A549 (cell line): ENCODE data around the gene SOX12. TPM values are rescaled to one million over a fixed set of nuclear protein-coding genes. Genes with fewer than 3 reads are reported as not detected.
A peak's percentile ranks its signal among the peaks of the same experiment; 100 is the strongest.

Source experiments
- ATAC-seq, 2 experiments: fragments of 200-7000 bp in 1 of 2; fragments of >200 bp in 1 of 2; cut with Nextera tagmentation in 1 of 2; cut with Tn5 transposase in 1 of 2; 3 replicates each; pipeline versions ENCODE4 v1.8.0 to v1.9.1; 2018 to 2020; ENCODE audit warnings: mild to moderate bottlenecking in 1 of 2, moderate library complexity in 1 of 2
- CTCF ChIA-PET: fragments of 300-600 bp; sonication (Branson Sonifier 250); formaldehyde crosslinking; extraction: SDS; loops from one replicate; lab custom pipeline; 2021; ENCODE audit warnings: antibody characterized with exemption, inconsistent platforms; lab: Yijun Ruan, JAX
- POLR2A ChIA-PET: fragments of 350-600 bp; formaldehyde crosslinking; extraction: SDS; loops from one replicate; lab custom pipeline; 2021; ENCODE audit warnings: antibody characterized with exemption, inconsistent platforms; lab: Yijun Ruan, JAX
- DNase-seq, 2 experiments: peaks; one replicate each; pipeline versions ENCODE4 v3.0.0 to v3.0.0-alpha.2; 2011 to 2016; ENCODE audit warnings: low read depth in 1 of 2, low spot score in 1 of 2
- FAIRE-seq: peaks from 2 replicates; lab custom pipeline; 2011; peaks lifted over from hg19 to GRCh38; lab: Jason Lieb, UNC
- H3K27ac ChIP-seq, 2 experiments: fragments of >200 bp; sonication (Bioruptor Twin); formaldehyde crosslinking; 3 replicates each; pipeline ENCODE4 v1.5.1; 2016 to 2017
- H3K4me1 ChIP-seq: fragments of >200 bp; sonication (Bioruptor Twin); formaldehyde crosslinking; 3 replicates; pipeline ENCODE4 v1.6.1; 2016
- H3K4me2 ChIP-seq: fragments of >200 bp; sonication (Bioruptor Twin); formaldehyde crosslinking; 3 replicates; pipeline ENCODE4 v1.6.1; 2016
- H3K4me3 ChIP-seq: fragments of >200 bp; sonication (Bioruptor Twin); formaldehyde crosslinking; 3 replicates; pipeline ENCODE4 v1.5.1; 2016
- H3K9me3 ChIP-seq: fragments of >200 bp; sonication (Bioruptor Twin); formaldehyde crosslinking; 3 replicates; pipeline ENCODE4 v1.6.1; 2016
- CEBPB ChIP-seq, 2 experiments: fragments of >200 bp in 1 of 2; sonication (Bioruptor Twin) in 1 of 2; formaldehyde crosslinking in 1 of 2; IDR thresholded peaks; 2 replicates each; pipeline ENCODE4 v1.6.1; 2012 to 2016
- EHMT2 ChIP-seq: fragments of 200-600 bp; sonication (generic); IDR thresholded peaks from 2 replicates; pipeline ENCODE4 v1.6.1; 2016; ENCODE audit warnings: antibody characterized with exemption, low read depth, mild to moderate bottlenecking, moderate library complexity
- GATA3 ChIP-seq: IDR thresholded peaks from 2 replicates; pipeline ENCODE4 v1.6.1; 2012; ENCODE audit warnings: borderline replicate concordance
- HDAC2 ChIP-seq: fragments of 200-600 bp; sonication (generic); IDR thresholded peaks from 2 replicates; pipeline ENCODE4 v1.6.1; 2016
- JUN ChIP-seq, 2 experiments: fragments of >200 bp; sonication (Bioruptor Twin); formaldehyde crosslinking; IDR thresholded peaks; 2 replicates in 1 of 2; 3 replicates in 1 of 2; pipeline ENCODE4 v1.6.1; 2016 to 2017
- MAZ ChIP-seq: fragments of 150-350 bp; IDR thresholded peaks from 2 replicates; pipeline ENCODE4 v1.6.1; 2014; ENCODE audit warnings: antibody characterized with exemption, low read depth, low read length, borderline replicate concordance
- MYC ChIP-seq: IDR thresholded peaks from 2 replicates; pipeline ENCODE4 v1.6.1; 2012; ENCODE audit warnings: mild to moderate bottlenecking, inconsistent platforms, low read length, improper control_type of control experiment, borderline replicate concordance
- NR3C1 ChIP-seq: fragments of >200 bp; sonication (Bioruptor Twin); formaldehyde crosslinking; IDR thresholded peaks from 3 replicates; pipeline ENCODE4 v1.6.1; 2017
- PHF8 ChIP-seq: fragments of 200-600 bp; sonication (generic); IDR thresholded peaks from 2 replicates; pipeline ENCODE4 v1.6.1; 2016; ENCODE audit warnings: low read depth, mild to moderate bottlenecking, antibody characterized with exemption, moderate library complexity, borderline replicate concordance
- POLR2A ChIP-seq: IDR thresholded peaks from 2 replicates; pipeline ENCODE4 v1.6.1; 2012; ENCODE audit warnings: mild to moderate bottlenecking, low read length
- RCOR1 ChIP-seq: fragments of 150-350 bp; IDR thresholded peaks from 2 replicates; pipeline ENCODE4 v1.6.1; 2014; ENCODE audit warnings: antibody characterized with exemption, low read length, low read depth
- RNF2 ChIP-seq: fragments of 200-600 bp; sonication (generic); IDR thresholded peaks from 2 replicates; pipeline ENCODE4 v1.6.1; 2016; ENCODE audit warnings: low read depth, mild to moderate bottlenecking, antibody characterized with exemption, moderate library complexity, borderline replicate concordance
- ZC3H11A ChIP-seq: fragments of 450-650 bp; IDR thresholded peaks from 2 replicates; pipeline ENCODE4 v1.6.1; 2014; ENCODE audit warnings: antibody characterized with exemption, mild to moderate bottlenecking
- ZFP36 ChIP-seq: fragments of 450-650 bp; IDR thresholded peaks from 2 replicates; pipeline ENCODE4 v1.6.1; 2014; ENCODE audit warnings: borderline replicate concordance; ENCODE audit not compliant: partially characterized antibody
- ZNF302 ChIP-seq: fragments of 250-450 bp; sonication (Bioruptor Pico); IDR thresholded peaks from 2 replicates; pipeline ENCODE4 v1.9.0; 2021; ENCODE audit warnings: inconsistent platforms, mild to moderate bottlenecking, moderate library complexity
- ZSCAN20 ChIP-seq: fragments of 250-450 bp; sonication (Bioruptor Pico); IDR thresholded peaks from 2 replicates; pipeline ENCODE4 v1.8.0; 2022; ENCODE audit warnings: mild to moderate bottlenecking, moderate library complexity
- WGBS: methylation state at CpG from one replicate; pipeline ENCODE4 v1.1.6; 2017; ENCODE audit errors: missing lambda C conversion rate; 5-methylcytosine and 5-hydroxymethylcytosine counted together
- polyA plus RNA-seq, 4 experiments: library from polyadenylated mRNA; depleted of rRNA in 3 of 4; stranded (reverse); fragments of >200 nt; fragmentation: RNase III in 1 of 4; extraction: RNeasy Plus Mini Kit Qiagen cat#74134 plus additional on column Dnase treatment in 1 of 4; gene quantifications; 2 replicates in 3 of 4; 3 replicates in 1 of 4; pipeline ENCODE4 v1.2.3, GENCODE V29; 2011 to 2017
- TF ChIP-seq, protein P1 (sequence below): IDR thresholded peaks from 2 replicates; pipeline ENCODE4 v1.6.1; 2012
- TF ChIP-seq, protein P2 (sequence below): IDR thresholded peaks from 2 replicates; pipeline ENCODE4 v1.6.1; 2012; ENCODE audit warnings: low read depth, borderline replicate concordance
- TF ChIP-seq, protein P3 (sequence below): fragments of >200 bp; sonication (Bioruptor Twin); formaldehyde crosslinking; IDR thresholded peaks from 2 replicates; pipeline ENCODE4 v1.6.1; 2016
- TF ChIP-seq, protein P4 (sequence below): fragments of 200-600 bp; sonication (generic); IDR thresholded peaks from 2 replicates; pipeline ENCODE4 v1.6.1; 2016; ENCODE audit warnings: antibody characterized with exemption, mild to moderate bottlenecking, moderate library complexity
- TF ChIP-seq, protein P5 (sequence below): IDR thresholded peaks from 2 replicates; pipeline ENCODE4 v1.6.1; 2012
- TF ChIP-seq, protein P6 (sequence below): fragments of >200 bp; sonication (Bioruptor Twin); formaldehyde crosslinking; IDR thresholded peaks from 3 replicates; pipeline ENCODE4 v1.5.1; 2016
- TF ChIP-seq, protein P7 (sequence below): fragments of 250-450 bp; sonication (Bioruptor Pico); IDR thresholded peaks from 2 replicates; pipeline ENCODE4 v1.5.0; 2020; ENCODE audit warnings: low read depth, mild to moderate bottlenecking, moderate library complexity

Gene SOX12
- polyA plus RNA-seq, 2 of the 4 experiments (the other 2 are of a cell fraction) = 7.0 to 29.2 TPM

DNA sequence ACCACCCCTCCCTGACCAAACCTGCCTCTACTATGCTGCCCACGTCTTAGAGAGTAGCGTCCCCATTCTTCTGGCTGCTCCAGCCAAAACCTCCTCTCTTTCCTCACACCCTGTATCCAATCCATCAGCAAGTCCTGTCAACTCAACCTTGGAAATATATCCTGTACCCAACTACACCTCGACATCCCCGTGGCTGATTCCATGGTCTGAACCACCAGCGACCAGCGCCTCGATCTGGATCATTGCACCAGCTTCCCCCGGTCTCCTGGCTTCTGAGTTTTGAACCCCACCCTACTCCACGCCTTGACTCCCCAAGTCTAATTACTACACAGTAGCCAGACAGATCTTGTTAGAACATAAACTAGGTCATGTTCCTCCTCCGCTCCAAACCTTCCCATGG lies 31.4 kb downstream of the SOX12 start:
- Histone ChIP-seq H3K4me2 (no peak overlapping the region), H3K4me3 (no peak overlapping the region), H3K4me1 (peaks cover 36% of the 10 kb centered on the region; the same call in 2 of the 3 replicates), H3K9me3 (no peaks in the 10 kb centered on the region), H3K27ac (peak overlapping the region; percentile 71 to 81; a peak in 5 of 6 replicates)
- WGBS = 91% methylated on average over 10 of the region's 10 CpGs
- DNase-seq = no peak
- POLR2A ChIA-PET = interaction anchor here (0.6 kb wide), 1 partner anchor 23 kb away, joined by 3 read pairs; no protein-coding TSS in a partner anchor
- no peak for FAIRE-seq
- no peak for ATAC-seq
- CTCF ChIA-PET = interaction anchor here (0.5 to 50.3 kb wide), 9 partner anchors 11 to 289 kb away, joined by 3 to 1229 read pairs (median 29); partner anchors contain the start of gene TRIB3
- TF ChIP-seq POLR2A = no peak
- TF ChIP-seq, all 56 proteins: peak for 0

DNA sequence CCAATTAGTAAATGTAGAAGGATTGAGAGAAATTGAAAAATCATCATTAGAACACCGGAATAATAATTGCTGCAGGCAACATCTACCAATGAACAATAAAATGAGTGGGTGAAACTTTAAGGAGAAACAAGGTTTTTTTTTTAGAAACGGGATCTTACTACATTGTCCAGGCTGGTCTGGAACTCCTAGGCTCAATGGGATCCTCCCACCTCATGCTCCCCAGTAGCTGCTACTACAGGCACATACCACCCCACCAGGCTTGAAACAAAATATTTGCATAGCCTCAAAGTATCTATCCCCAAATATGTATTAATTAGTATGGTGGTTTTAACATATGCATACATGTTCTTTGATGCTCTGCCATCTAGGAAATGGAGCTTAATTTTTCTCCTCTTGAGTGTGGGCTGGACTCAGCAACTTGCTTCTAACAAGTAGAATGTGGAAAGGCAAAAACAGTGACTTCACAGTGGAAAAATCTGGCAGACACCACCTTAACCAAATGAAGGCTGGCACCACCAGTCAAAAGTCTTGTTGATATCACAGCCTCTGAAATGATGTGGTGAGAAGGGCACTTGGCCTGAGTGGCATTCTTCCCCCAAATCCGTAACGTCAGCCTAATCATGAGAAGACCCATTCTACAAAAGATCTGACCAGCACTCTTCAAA lies 33.7 kb downstream of the SOX12 start:
- Histone ChIP-seq H3K9me3 (no peaks in the 10 kb centered on the region), H3K4me2 (peak overlapping the region; percentile 0; the same call in 1 of the 3 replicates), H3K4me3 (no peak overlapping the region), H3K27ac (peak overlapping the region; percentile 94 to 98), H3K4me1 (peaks cover 58% of the 10 kb centered on the region)
- POLR2A ChIA-PET = interaction anchor here (0.7 kb wide), 1 partner anchor 127 kb away, joined by 5 read pairs; no protein-coding TSS in a partner anchor
- WGBS = 86% methylated on average over 4 of the region's 4 CpGs
- CTCF ChIA-PET = interaction anchor here (1.0 to 50.3 kb wide), 5 partner anchors 11 to 120 kb away, joined by 3 to 1229 read pairs (median 4); partner anchors contain the start of gene TRIB3
- DNase-seq (no peak), ATAC-seq (no peak), FAIRE-seq (peak; percentile 7)
- no peak for TF ChIP-seq ZFP36
- TF ChIP-seq, protein P1, sequence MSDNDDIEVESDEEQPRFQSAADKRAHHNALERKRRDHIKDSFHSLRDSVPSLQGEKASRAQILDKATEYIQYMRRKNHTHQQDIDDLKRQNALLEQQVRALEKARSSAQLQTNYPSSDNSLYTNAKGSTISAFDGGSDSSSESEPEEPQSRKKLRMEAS = no peak
- no peak for TF ChIP-seq HDAC2
- TF ChIP-seq, protein P2, sequence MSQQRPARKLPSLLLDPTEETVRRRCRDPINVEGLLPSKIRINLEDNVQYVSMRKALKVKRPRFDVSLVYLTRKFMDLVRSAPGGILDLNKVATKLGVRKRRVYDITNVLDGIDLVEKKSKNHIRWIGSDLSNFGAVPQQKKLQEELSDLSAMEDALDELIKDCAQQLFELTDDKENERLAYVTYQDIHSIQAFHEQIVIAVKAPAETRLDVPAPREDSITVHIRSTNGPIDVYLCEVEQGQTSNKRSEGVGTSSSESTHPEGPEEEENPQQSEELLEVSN = no peak
- no peak for TF ChIP-seq EHMT2
- no peak for TF ChIP-seq RCOR1
- no peak for TF ChIP-seq PHF8
- TF ChIP-seq MYC = no peak
- TF ChIP-seq GATA3 = no peak
- TF ChIP-seq, protein P3, sequence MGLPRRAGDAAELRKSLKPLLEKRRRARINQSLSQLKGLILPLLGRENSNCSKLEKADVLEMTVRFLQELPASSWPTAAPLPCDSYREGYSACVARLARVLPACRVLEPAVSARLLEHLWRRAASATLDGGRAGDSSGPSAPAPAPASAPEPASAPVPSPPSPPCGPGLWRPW = no peak
- no peak for TF ChIP-seq CEBPB (IDR thresholded peaks at IDR 0.05)
- TF ChIP-seq, protein P4, sequence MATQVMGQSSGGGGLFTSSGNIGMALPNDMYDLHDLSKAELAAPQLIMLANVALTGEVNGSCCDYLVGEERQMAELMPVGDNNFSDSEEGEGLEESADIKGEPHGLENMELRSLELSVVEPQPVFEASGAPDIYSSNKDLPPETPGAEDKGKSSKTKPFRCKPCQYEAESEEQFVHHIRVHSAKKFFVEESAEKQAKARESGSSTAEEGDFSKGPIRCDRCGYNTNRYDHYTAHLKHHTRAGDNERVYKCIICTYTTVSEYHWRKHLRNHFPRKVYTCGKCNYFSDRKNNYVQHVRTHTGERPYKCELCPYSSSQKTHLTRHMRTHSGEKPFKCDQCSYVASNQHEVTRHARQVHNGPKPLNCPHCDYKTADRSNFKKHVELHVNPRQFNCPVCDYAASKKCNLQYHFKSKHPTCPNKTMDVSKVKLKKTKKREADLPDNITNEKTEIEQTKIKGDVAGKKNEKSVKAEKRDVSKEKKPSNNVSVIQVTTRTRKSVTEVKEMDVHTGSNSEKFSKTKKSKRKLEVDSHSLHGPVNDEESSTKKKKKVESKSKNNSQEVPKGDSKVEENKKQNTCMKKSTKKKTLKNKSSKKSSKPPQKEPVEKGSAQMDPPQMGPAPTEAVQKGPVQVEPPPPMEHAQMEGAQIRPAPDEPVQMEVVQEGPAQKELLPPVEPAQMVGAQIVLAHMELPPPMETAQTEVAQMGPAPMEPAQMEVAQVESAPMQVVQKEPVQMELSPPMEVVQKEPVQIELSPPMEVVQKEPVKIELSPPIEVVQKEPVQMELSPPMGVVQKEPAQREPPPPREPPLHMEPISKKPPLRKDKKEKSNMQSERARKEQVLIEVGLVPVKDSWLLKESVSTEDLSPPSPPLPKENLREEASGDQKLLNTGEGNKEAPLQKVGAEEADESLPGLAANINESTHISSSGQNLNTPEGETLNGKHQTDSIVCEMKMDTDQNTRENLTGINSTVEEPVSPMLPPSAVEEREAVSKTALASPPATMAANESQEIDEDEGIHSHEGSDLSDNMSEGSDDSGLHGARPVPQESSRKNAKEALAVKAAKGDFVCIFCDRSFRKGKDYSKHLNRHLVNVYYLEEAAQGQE = no peak
- TF ChIP-seq, protein P5, sequence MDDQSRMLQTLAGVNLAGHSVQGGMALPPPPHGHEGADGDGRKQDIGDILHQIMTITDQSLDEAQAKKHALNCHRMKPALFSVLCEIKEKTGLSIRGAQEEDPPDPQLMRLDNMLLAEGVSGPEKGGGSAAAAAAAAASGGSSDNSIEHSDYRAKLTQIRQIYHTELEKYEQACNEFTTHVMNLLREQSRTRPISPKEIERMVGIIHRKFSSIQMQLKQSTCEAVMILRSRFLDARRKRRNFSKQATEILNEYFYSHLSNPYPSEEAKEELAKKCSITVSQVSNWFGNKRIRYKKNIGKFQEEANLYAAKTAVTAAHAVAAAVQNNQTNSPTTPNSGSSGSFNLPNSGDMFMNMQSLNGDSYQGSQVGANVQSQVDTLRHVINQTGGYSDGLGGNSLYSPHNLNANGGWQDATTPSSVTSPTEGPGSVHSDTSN = no peak
- no peak for TF ChIP-seq NR3C1
- TF ChIP-seq ZC3H11A = no peak

DNA sequence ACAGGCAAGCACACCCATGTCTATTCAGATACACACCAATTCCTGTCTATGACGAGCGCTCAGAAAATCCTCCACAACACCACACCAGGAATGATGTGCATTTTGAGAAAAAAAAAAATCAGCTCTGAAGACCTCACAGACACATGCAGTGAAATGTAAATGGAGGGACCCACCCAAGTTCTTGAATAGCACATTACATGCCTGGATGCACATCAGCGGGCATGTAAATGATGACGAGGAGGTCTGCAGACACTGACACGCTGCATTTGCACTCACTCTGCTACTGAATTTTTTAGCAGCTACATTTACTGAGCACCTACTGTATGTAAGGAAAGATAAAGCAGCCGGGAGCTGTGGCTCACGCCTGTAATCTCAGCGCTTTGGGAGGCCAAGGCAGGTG lies 36.2 kb downstream of the SOX12 start:
- ChIA-PET POLR2A (interaction anchor here (0.6 to 7.1 kb wide), 7 partner anchors 14 to 101 kb away, joined by 4 to 147 read pairs (median 15); partner anchors contain the start of genes NRSN2, RBCK1, TBC1D20 and TRIB3), CTCF (interaction anchor here (1.0 to 50.3 kb wide), 20 partner anchors 9 to 378 kb away, joined by 3 to 1229 read pairs (median 10); partner anchors contain the start of gene TRIB3)
- H3K4me3 ChIP-seq = no peak overlapping the region
- ATAC-seq (no peak), FAIRE-seq (no peak), DNase-seq (no peak)
- 97% methylated on average over 8 of the region's 8 CpGs for WGBS
- H3K4me2 ChIP-seq = no peak overlapping the region
- peaks cover 76% of the 10 kb centered on the region for H3K4me1 ChIP-seq
- H3K27ac ChIP-seq = peak overlapping the region; percentile 94 to 98
- H3K9me3 ChIP-seq = no peaks in the 10 kb centered on the region
- TF ChIP-seq MYC (no peak), ZC3H11A (no peak), MAZ (no peak), JUN (IDR thresholded peaks at IDR 0.05) (no peak), PHF8 (no peak), RNF2 (no peak), ZSCAN20 (no peak), ZNF302 (CRISPR knock-in tag) (no peak)
- TF ChIP-seq, protein P6, sequence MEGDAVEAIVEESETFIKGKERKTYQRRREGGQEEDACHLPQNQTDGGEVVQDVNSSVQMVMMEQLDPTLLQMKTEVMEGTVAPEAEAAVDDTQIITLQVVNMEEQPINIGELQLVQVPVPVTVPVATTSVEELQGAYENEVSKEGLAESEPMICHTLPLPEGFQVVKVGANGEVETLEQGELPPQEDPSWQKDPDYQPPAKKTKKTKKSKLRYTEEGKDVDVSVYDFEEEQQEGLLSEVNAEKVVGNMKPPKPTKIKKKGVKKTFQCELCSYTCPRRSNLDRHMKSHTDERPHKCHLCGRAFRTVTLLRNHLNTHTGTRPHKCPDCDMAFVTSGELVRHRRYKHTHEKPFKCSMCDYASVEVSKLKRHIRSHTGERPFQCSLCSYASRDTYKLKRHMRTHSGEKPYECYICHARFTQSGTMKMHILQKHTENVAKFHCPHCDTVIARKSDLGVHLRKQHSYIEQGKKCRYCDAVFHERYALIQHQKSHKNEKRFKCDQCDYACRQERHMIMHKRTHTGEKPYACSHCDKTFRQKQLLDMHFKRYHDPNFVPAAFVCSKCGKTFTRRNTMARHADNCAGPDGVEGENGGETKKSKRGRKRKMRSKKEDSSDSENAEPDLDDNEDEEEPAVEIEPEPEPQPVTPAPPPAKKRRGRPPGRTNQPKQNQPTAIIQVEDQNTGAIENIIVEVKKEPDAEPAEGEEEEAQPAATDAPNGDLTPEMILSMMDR = no peak
- TF ChIP-seq, protein P7, sequence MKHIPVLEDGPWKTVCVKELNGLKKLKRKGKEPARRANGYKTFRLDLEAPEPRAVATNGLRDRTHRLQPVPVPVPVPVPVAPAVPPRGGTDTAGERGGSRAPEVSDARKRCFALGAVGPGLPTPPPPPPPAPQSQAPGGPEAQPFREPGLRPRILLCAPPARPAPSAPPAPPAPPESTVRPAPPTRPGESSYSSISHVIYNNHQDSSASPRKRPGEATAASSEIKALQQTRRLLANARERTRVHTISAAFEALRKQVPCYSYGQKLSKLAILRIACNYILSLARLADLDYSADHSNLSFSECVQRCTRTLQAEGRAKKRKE (CRISPR knock-in tag) = no peak
